ENCODE data around the gene KIF14.

GRCh38 chr1:200510228-200510623, 110.3 kb downstream of the KIF14 start:
- no peak for TF ChIP-seq POLR2A (IDR thresholded peaks at IDR 0.05)
- TF ChIP-seq CTCF (IDR thresholded peaks at IDR 0.05): peak; percentile 71 to 89 (median 79)
- TF ChIP-seq EP300 (IDR thresholded peaks at IDR 0.05): no peak

Measured in tibial nerve (tissue), 4 donors.